ENCODE data around the gene CHMP4B.
A peak's percentile ranks its signal among the peaks of the same experiment; 100 is the strongest.

The CHMP4B gene

GRCh38 chr20:33866398-33867100 is 55.4 kb downstream of the CHMP4B start:
- DNase-seq, result no peak

GRCh38 chr20:33868042-33868441 is 56.9 kb downstream of the CHMP4B start:
- DNase-seq, result no peak

- DNase-seq, result no peak
Measured at GRCh38 chr20:33868595-33868994, 57.4 kb downstream of the CHMP4B start.

- no peak for DNase-seq
Measured at GRCh38 chr20:33869283-33869682, 58.1 kb downstream of the CHMP4B start.

GRCh38 chr20:33871362-33871761 is 60.2 kb downstream of the CHMP4B start:
- DNase-seq, result no peak

- DNase-seq, result no peak
Measured at GRCh38 chr20:33874129-33874528, 63.0 kb downstream of the CHMP4B start.

GRCh38 chr20:33875055-33875454 is 63.9 kb downstream of the CHMP4B start:
- no peak for DNase-seq

GRCh38 chr20:33875534-33876026 is 64.4 kb downstream of the CHMP4B start:
- no peak for DNase-seq

- no peak for DNase-seq
Measured at GRCh38 chr20:33878583-33878982, 67.4 kb downstream of the CHMP4B start.

GRCh38 chr20:33880396-33880795 is 69.2 kb downstream of the CHMP4B start:
- no peak for DNase-seq

GRCh38 chr20:33881989-33882388 is 70.8 kb downstream of the CHMP4B start:
- DNase-seq, result no peak

GRCh38 chr20:33882481-33882880 is 71.3 kb downstream of the CHMP4B start:
- no peak for DNase-seq

- no peak for DNase-seq
Measured at GRCh38 chr20:33883164-33883563, 72.0 kb downstream of the CHMP4B start.

GRCh38 chr20:33884633-33885032 is 73.5 kb downstream of the CHMP4B start:
- DNase-seq, result no peak

- no peak for DNase-seq
Measured at GRCh38 chr20:33889312-33889711, 78.2 kb downstream of the CHMP4B start.

GRCh38 chr20:33890557-33890956 is 79.4 kb downstream of the CHMP4B start:
- no peak for DNase-seq

- DNase-seq, result no peak
Measured at GRCh38 chr20:33893314-33893713, 82.2 kb downstream of the CHMP4B start.

- no peak for DNase-seq
Measured at GRCh38 chr20:33894798-33895197, 83.7 kb downstream of the CHMP4B start.

- DNase-seq, result no peak
Measured at GRCh38 chr20:33896509-33896908, 85.4 kb downstream of the CHMP4B start.

- peak in 1 of 2 donors; percentile 11 for DNase-seq
Measured at GRCh38 chr20:33897313-33897912, 86.3 kb downstream of the CHMP4B start.

GRCh38 chr20:33899106-33899505 is 88.0 kb downstream of the CHMP4B start:
- no peak for DNase-seq

GRCh38 chr20:33900521-33901131 is 89.5 kb downstream of the CHMP4B start:
- no peak for DNase-seq

- no peak for DNase-seq
Measured at GRCh38 chr20:33901132-33901523, 90.0 kb downstream of the CHMP4B start.

GRCh38 chr20:33902011-33902410 is 90.9 kb downstream of the CHMP4B start:
- no peak for DNase-seq
